PC-9 (cell line): ENCODE measurements around the gene ERAP2. TPM values are rescaled to one million over a fixed set of nuclear protein-coding genes. Genes with fewer than 3 reads are reported as not detected.

Experiments used
- BruUV-seq: library from RNA; stranded (reverse); fragments of 400-500 nt; replicated peaks from 2 replicates; lab custom pipeline; 2021; lab: Mats Ljungman, UMichigan
- CTCF ChIA-PET: fragments of 300-600 bp; sonication (Branson Sonifier 250); formaldehyde crosslinking; loops from one replicate; lab custom pipeline; 2022; ENCODE audit warnings: antibody characterized with exemption; lab: Charles Lee
- POLR2A ChIA-PET: fragments of 300-600 bp; sonication (Branson Sonifier 250); formaldehyde crosslinking; loops from one replicate; lab custom pipeline; 2022; ENCODE audit warnings: antibody characterized with exemption; ENCODE audit not compliant: unreplicated experiment; lab: Charles Lee
- DNase-seq, 2 experiments: peaks; one replicate each; pipeline versions ENCODE4 v3.0.0 to v3.0.0-alpha.2; 2015 to 2022; ENCODE audit warnings: mixed read lengths in 1 of 2
- H2AFZ ChIP-seq: fragments of 200-600 bp; sonication (generic); 2 replicates; pipeline ENCODE4 v1.8.1; 2017; ENCODE audit warnings: antibody characterized with exemption
- H3F3A ChIP-seq: fragments of 200-600 bp; sonication (generic); 2 replicates; pipeline ENCODE4 v1.8.1; 2017; ENCODE audit warnings: antibody characterized with exemption, mild to moderate bottlenecking, low read depth; ENCODE audit not compliant: insufficient read depth
- H3K27ac ChIP-seq: fragments of 200-600 bp; sonication (generic); 2 replicates; pipeline ENCODE4 v1.6.1; 2016; ENCODE audit warnings: mixed run types
- H3K27me3 ChIP-seq: fragments of 200-600 bp; sonication (generic); 2 replicates; pipeline ENCODE4 v1.6.1; 2016; ENCODE audit warnings: low read depth, mixed run types; ENCODE audit not compliant: insufficient read depth
- H3K36me3 ChIP-seq: fragments of 200-600 bp; sonication (generic); 2 replicates; pipeline ENCODE4 v1.6.1; 2016; ENCODE audit warnings: low read depth, mixed run types
- H3K4me1 ChIP-seq: fragments of 200-600 bp; sonication (generic); replicated peaks from 2 replicates; pipeline ENCODE4 v1.6.1; 2016; ENCODE audit warnings: mixed run types; ENCODE audit not compliant: insufficient read depth
- H3K4me2 ChIP-seq: fragments of 200-600 bp; sonication (generic); 2 replicates; pipeline ENCODE4 v1.6.1; 2017; ENCODE audit warnings: mixed run types
- H3K4me3 ChIP-seq: fragments of 200-600 bp; sonication (generic); 2 replicates; pipeline ENCODE4 v1.6.1; 2016; ENCODE audit warnings: mixed run types
- H3K79me2 ChIP-seq: fragments of 200-600 bp; sonication (generic); 2 replicates; pipeline ENCODE4 v1.6.1; 2017; ENCODE audit warnings: low read depth, mixed run types
- H3K9me2 ChIP-seq: fragments of 200-600 bp; sonication (generic); 2 replicates; pipeline ENCODE4 v1.8.1; 2017; ENCODE audit warnings: mild to moderate bottlenecking; ENCODE audit not compliant: insufficient read depth
- H3K9me3 ChIP-seq: fragments of 200-600 bp; sonication (generic); 2 replicates; pipeline ENCODE4 v1.8.1; 2016; ENCODE audit warnings: low read depth; ENCODE audit not compliant: insufficient read depth
- H4K20me1 ChIP-seq: fragments of 200-600 bp; sonication (generic); 2 replicates; pipeline ENCODE4 v1.8.1; 2017; ENCODE audit not compliant: insufficient read depth
- CTCF ChIP-seq: fragments of 200-600 bp; sonication (generic); conservative IDR thresholded peaks from 2 replicates; pipeline ENCODE4 v1.6.1; 2017; ENCODE audit warnings: mixed run types, antibody characterized with exemption, mild to moderate bottlenecking, moderate library complexity
- EZH2 ChIP-seq: fragments of 200-600 bp; sonication (generic); IDR thresholded peaks from 2 replicates; pipeline ENCODE4 v1.8.0; 2017; ENCODE audit warnings: antibody characterized with exemption, low read depth
- intact Hi-C: fragments of 100-400 bp; cut with micrococcal nuclease; formaldehyde crosslinking; loops from one replicate; pipeline ENCODE4 v1.10.0; 2022; ENCODE audit not compliant: unreplicated experiment
- total RNA-seq: library from RNA; stranded (reverse); gene quantifications from 2 replicates; pipeline ENCODE4 v1.2.3, GENCODE V29; 2021

ERAP2 gene
- total RNA-seq, 1 experiment from 2014 or later: 48.2 TPM

- POLR2A ChIA-PET: no interaction called here
- Histone ChIP-seq H3K9me3 (no peaks in the 10 kb centered on the region), H3K79me2 (peaks cover 51% of the 10 kb centered on the region), H3K27me3 (no peaks in the 10 kb centered on the region), H3F3A (peaks cover 1% of the 10 kb centered on the region; the same call in 1 of the 2 replicates), H3K4me3 (no peak overlapping the region), H3K4me2 (no peak overlapping the region), H3K9me2 (no peaks in the 10 kb centered on the region), H4K20me1 (0 out of 2 replicates have a peak, but pooled peaks cover 5% of the 10 kb centered on the region), H2AFZ (no peak overlapping the region), H3K36me3 (no peaks in the 10 kb centered on the region), H3K4me1 (peaks cover 13% of the 10 kb centered on the region), H3K27ac (no peak overlapping the region)
- CTCF ChIA-PET: no interaction called here
- no TSS peak for BruUV-seq
- intact Hi-C loops: no loop called here
- DNase-seq: no peak
- TF ChIP-seq EZH2: no peak
- no peak for TF ChIP-seq CTCF
Measured at GRCh38 chr5:96940586-96940985, 64.3 kb downstream of the ERAP2 start.

GRCh38 chr5:96941140-96941539, 64.8 kb downstream of the ERAP2 start:
- CTCF ChIA-PET: no interaction called here

GRCh38 chr5:96942078-96942477, 65.8 kb downstream of the ERAP2 start:
- ChIA-PET POLR2A (no interaction called here), CTCF (no interaction called here)
- Histone ChIP-seq H3K36me3 (no peaks in the 10 kb centered on the region), H4K20me1 (0 out of 2 replicates have a peak, but pooled peaks cover 5% of the 10 kb centered on the region), H3K4me1 (peaks cover 13% of the 10 kb centered on the region), H3K9me2 (no peaks in the 10 kb centered on the region), H3K27me3 (no peaks in the 10 kb centered on the region), H3K9me3 (no peaks in the 10 kb centered on the region), H2AFZ (no peak overlapping the region), H3K4me2 (no peak overlapping the region), H3K79me2 (peaks cover 50% of the 10 kb centered on the region), H3K27ac (no peak overlapping the region), H3K4me3 (no peak overlapping the region), H3F3A (no peaks in the 10 kb centered on the region)
- no TSS peak for BruUV-seq
- DNase-seq: no peak
- intact Hi-C loops: no loop called here
- no peak for TF ChIP-seq EZH2
- TF ChIP-seq CTCF: no peak

More at GRCh38 chr5:96941140-96941539, 64.8 kb downstream of the ERAP2 start:
- Histone ChIP-seq H3K27me3 (no peaks in the 10 kb centered on the region), H3K36me3 (no peaks in the 10 kb centered on the region), H3K9me3 (no peaks in the 10 kb centered on the region), H2AFZ (no peak overlapping the region), H4K20me1 (0 out of 2 replicates have a peak, but pooled peaks cover 5% of the 10 kb centered on the region), H3K79me2 (peaks cover 55% of the 10 kb centered on the region), H3F3A (no peaks in the 10 kb centered on the region), H3K4me3 (no peak overlapping the region), H3K9me2 (no peaks in the 10 kb centered on the region), H3K4me1 (peaks cover 13% of the 10 kb centered on the region), H3K4me2 (no peak overlapping the region), H3K27ac (no peak overlapping the region)
- POLR2A ChIA-PET: no interaction called here
- BruUV-seq: no TSS peak
- TF ChIP-seq CTCF (no peak), EZH2 (no peak)
- intact Hi-C loops: no loop called here
- no peak for DNase-seq
